Kidney (tissue), 14 donors: Measurements from ENCODE around the gene ITPKB. TPM values are rescaled to one million over a fixed set of nuclear protein-coding genes. Genes with fewer than 3 reads are reported as not detected.
A peak's percentile ranks its signal among the peaks of the same experiment; 100 is the strongest.
"Not testable (repeated sequence)": the region's sequence is repeated elsewhere in the genome, so short reads cannot be mapped to it uniquely, and the experiment has no call there.

ENCODE experiments used
- DNase-seq, 5 donors: peaks; one replicate each; pipeline ENCODE4 v3.0.0-alpha.2; 2013 to 2020
- FAIRE-seq: peaks from 2 replicates; lab custom pipeline; 2012; peaks lifted over from hg19 to GRCh38; lab: Jason Lieb, UNC
- H3K27ac ChIP-seq, 2 donors: one replicate each; pipeline ENCODE4 v1.7.0; 2013; ENCODE audit warnings: low read depth in 2 of 2, low read length in 2 of 2, inconsistent platforms in 1 of 2
- H3K27me3 ChIP-seq: one replicate; pipeline ENCODE4 v1.7.1; 2013; ENCODE audit warnings: low read length, inconsistent platforms; ENCODE audit not compliant: control insufficient read depth, insufficient read depth
- H3K36me3 ChIP-seq, 3 donors: one replicate each; pipeline versions ENCODE4 v1.7.0 to v1.7.1; 2013; ENCODE audit warnings: low read length in 3 of 3, control low read depth in 1 of 3, inconsistent platforms in 1 of 3; ENCODE audit not compliant: insufficient read depth in 3 of 3, control insufficient read depth in 2 of 3
- H3K4me1 ChIP-seq, 3 donors: one replicate each; pipeline versions ENCODE4 v1.7.0 to v1.7.1; 2013; ENCODE audit warnings: low read length in 3 of 3, inconsistent platforms in 1 of 3, low read depth in 1 of 3; ENCODE audit not compliant: control insufficient read depth in 2 of 3, insufficient read depth in 2 of 3
- H3K4me3 ChIP-seq, 3 donors: one replicate each; pipeline versions ENCODE4 v1.7.0 to v1.8.1; 2013; ENCODE audit warnings: low read length in 3 of 3, control low read depth in 1 of 3, inconsistent platforms in 1 of 3
- H3K9ac ChIP-seq, 3 donors: one replicate each; pipeline versions ENCODE4 v1.7.0 to v1.7.1; 2013; ENCODE audit warnings: low read length in 3 of 3, control low read depth in 1 of 3, inconsistent platforms in 1 of 3
- H3K9me3 ChIP-seq, 3 donors: one replicate each; pipeline versions ENCODE4 v1.7.0 to v1.7.1; 2013; ENCODE audit warnings: low read length in 3 of 3, control low read depth in 1 of 3, inconsistent platforms in 1 of 3; ENCODE audit not compliant: control insufficient read depth in 2 of 3, insufficient read depth in 1 of 3
- intact Hi-C: fragments of 100-400 bp; cut with DNase I; formaldehyde crosslinking; loops from one replicate; pipeline ENCODE4 v1.11.1; 2022
- polyA plus RNA-seq: library from polyadenylated mRNA; stranded (reverse); fragments of 350-450 nt; fragmentation: Illumina TruSeq; extraction: RNeasy Lipid Tissue Mini Kit (QIAGEN cat#74804); gene quantifications from one replicate; pipeline ENCODE4 v1.2.3, GENCODE V29; 2014; ENCODE audit warnings: low read depth, low replicate concordance; ENCODE audit not compliant: insufficient read depth
- total RNA-seq: library from RNA; stranded (reverse); fragmentation: NEBNext Ultra II Directional; extraction: Animal tissue kit (Norgen Biotek cat#: 25700); gene quantifications from one replicate; pipeline ENCODE4 v1.2.1, GENCODE V29; 2021
- TF ChIP-seq, protein P1 (sequence below): IDR thresholded peaks from 3 replicates; pipeline ENCODE4 v1.5.1; 2012; ENCODE audit warnings: mild to moderate bottlenecking, moderate library complexity, borderline replicate concordance; ENCODE audit not compliant: insufficient read depth; ENCODE audit errors: extremely low read depth
- donor health status: control.
- donor health status: control.
- donor health status: control.
- donor health status: control.
- donor health status: control.
- donor health status: DM: yes; HTN: yes; CAD: no.
- donor health status: Normal renal cell carcinoma (clear cell type).

Gene ITPKB
- total and polyA plus RNA-seq, 2 donors from 2014 or later, result 20.2 to 39.3 TPM

DNA sequence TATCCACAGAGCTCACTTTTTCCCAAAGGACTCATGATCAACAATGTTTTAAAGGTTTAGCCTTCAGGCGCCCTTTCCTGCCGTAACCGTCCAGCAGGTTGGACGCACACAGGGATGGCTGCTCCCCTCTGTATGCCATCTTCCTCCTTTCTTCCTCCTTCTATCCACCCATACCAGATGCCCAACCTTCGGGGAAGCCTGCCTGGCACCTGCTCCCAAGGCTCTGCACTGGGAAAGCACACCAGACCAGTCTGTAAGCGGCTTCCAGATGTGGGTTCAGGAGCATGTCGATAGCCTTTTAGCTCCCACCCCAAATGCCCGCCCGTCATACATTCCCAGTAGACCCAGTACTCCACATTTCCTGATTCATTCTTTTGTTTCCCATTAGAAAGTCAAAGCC, 137.6 kb downstream of the ITPKB start:
- Histone ChIP-seq H3K27ac (no peak overlapping the region), H3K9ac (no peak overlapping the region), H3K36me3 (no peaks in the 10 kb centered on the region), H3K4me3 (no peak overlapping the region), H3K9me3 (no peaks in the 10 kb centered on the region), H3K4me1 (peaks cover 0 to 3% (median 0%) of the 10 kb centered on the region in 3 donors), H3K27me3 (no peaks in the 10 kb centered on the region)
- TF ChIP-seq, protein P1, sequence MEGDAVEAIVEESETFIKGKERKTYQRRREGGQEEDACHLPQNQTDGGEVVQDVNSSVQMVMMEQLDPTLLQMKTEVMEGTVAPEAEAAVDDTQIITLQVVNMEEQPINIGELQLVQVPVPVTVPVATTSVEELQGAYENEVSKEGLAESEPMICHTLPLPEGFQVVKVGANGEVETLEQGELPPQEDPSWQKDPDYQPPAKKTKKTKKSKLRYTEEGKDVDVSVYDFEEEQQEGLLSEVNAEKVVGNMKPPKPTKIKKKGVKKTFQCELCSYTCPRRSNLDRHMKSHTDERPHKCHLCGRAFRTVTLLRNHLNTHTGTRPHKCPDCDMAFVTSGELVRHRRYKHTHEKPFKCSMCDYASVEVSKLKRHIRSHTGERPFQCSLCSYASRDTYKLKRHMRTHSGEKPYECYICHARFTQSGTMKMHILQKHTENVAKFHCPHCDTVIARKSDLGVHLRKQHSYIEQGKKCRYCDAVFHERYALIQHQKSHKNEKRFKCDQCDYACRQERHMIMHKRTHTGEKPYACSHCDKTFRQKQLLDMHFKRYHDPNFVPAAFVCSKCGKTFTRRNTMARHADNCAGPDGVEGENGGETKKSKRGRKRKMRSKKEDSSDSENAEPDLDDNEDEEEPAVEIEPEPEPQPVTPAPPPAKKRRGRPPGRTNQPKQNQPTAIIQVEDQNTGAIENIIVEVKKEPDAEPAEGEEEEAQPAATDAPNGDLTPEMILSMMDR, result no peak
- FAIRE-seq, result no peak
- intact Hi-C loops, result no loop called here
- peak in 1 of 5 donors; percentile 44 for DNase-seq

- Histone ChIP-seq H3K9ac (no peak overlapping the region), H3K9me3 (no peaks in the 10 kb centered on the region), H3K4me1 (peaks cover 0 to 3% (median 0%) of the 10 kb centered on the region in 3 donors), H3K4me3 (no peak overlapping the region), H3K36me3 (no peaks in the 10 kb centered on the region), H3K27me3 (no peaks in the 10 kb centered on the region), H3K27ac (no peak overlapping the region)
- intact Hi-C loops, result no loop called here
- FAIRE-seq (no peak), DNase-seq (peak in 1 of 5 donors; percentile 65)
- TF ChIP-seq, protein P1, result no peak
These were observed 138.8 kb downstream of the ITPKB start for GRCh38 chr1:226600254-226600653.

DNA sequence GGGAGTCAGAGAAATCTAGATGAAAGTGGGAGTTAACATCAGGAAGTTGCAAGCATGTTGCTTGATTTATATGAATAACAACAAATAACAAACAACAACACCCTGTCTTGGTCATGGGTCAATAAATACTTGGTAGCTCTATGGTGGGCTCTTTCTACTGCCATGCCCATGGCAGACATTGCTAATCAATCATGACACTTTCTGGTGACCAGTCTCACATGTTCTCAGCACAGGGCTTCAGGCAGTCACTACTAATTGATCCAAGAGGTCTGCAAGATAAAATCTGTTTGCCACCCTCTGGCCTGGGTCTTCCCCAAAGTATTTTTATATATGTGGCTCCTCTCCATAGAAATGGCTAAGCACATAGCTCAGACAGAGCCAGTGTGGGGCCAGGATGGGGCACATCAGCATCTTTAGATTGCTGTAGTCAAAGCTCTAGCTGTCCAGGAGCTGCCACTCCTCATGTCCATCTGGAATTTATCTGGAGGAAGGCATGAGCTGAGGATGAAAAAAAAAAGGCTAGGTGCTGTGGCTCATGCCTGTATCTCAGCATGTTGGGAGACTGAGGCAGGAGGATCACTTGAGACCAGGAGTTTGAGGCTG, 139.3 kb downstream of the ITPKB start:
- Histone ChIP-seq H3K4me1 (peaks cover 0 to 3% (median 0%) of the 10 kb centered on the region in 3 donors), H3K36me3 (no peaks in the 10 kb centered on the region), H3K9me3 (no peaks in the 10 kb centered on the region), H3K4me3 (no peak overlapping the region), H3K9ac (no peak overlapping the region), H3K27me3 (no peaks in the 10 kb centered on the region), H3K27ac (no peak overlapping the region)
- no peak for FAIRE-seq
- intact Hi-C loops, result no loop called here
- DNase-seq, result no peak
- TF ChIP-seq, protein P1, result no peak

DNA sequence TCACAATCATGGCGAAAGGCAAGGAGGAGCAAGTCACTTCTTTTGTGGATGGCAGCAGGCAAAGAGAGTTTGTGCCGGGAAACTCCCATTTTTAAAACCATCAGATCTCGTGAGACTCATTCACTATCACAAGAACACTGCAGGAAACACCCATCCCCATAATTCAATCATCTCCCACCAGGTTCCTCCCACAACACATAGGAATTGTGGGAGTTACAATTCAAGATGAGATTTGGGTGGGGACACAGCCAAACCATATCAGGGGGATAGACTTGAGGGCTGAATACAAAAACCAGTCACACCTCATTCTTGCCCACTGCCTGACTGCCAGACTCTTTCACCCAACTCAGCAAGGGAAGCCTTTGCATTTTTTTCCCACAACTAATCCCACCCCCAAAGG, 140.1 kb downstream of the ITPKB start:
- H3K27me3 ChIP-seq, H3K36me3 ChIP-seq, intact Hi-C loops, H3K27ac ChIP-seq, FAIRE-seq, H3K9ac ChIP-seq, H3K4me3 ChIP-seq, H3K4me1 ChIP-seq, H3K9me3 ChIP-seq, DNase-seq: not testable (repeated sequence)
